DND-41 (cell line): Measurements from ENCODE around the gene ZNF606.
A peak's percentile ranks its signal among the peaks of the same experiment; 100 is the strongest.

Experiments
- ATAC-seq: fragments of 200-7000 bp; cut with Tn5 transposase; 3 replicates; pipeline ENCODE4 v1.9.1; 2021; ENCODE audit warnings: low read depth; ENCODE audit not compliant: insufficient read depth
- DNase-seq: peaks from one replicate; pipeline ENCODE4 v3.0.0-alpha.2; 2020
- H2AFZ ChIP-seq: 2 replicates; pipeline ENCODE4 v1.6.0; 2012; ENCODE audit warnings: low read depth, low read length
- H3K27ac ChIP-seq: 2 replicates; pipeline ENCODE4 v1.5.1; 2012; ENCODE audit warnings: low read length, inconsistent platforms
- H3K27me3 ChIP-seq: fragments of 200-600 bp; sonication (generic); 2 replicates; pipeline ENCODE4 v1.6.0; 2012; ENCODE audit warnings: low read length, mild to moderate bottlenecking, inconsistent platforms; ENCODE audit not compliant: insufficient read depth, poor library complexity
- H3K36me3 ChIP-seq: 2 replicates; pipeline ENCODE4 v1.5.1; 2012; ENCODE audit warnings: low read length, inconsistent platforms; ENCODE audit not compliant: insufficient read depth
- H3K4me1 ChIP-seq: 2 replicates; pipeline ENCODE4 v1.5.1; 2012; ENCODE audit warnings: mild to moderate bottlenecking, low read length; ENCODE audit not compliant: insufficient read depth
- H3K4me2 ChIP-seq: 2 replicates; pipeline ENCODE4 v1.6.0; 2012; ENCODE audit warnings: mild to moderate bottlenecking, moderate library complexity, low read length, inconsistent platforms; ENCODE audit not compliant: insufficient read depth
- H3K4me3 ChIP-seq, 2 experiments: fragments of 200-600 bp in 1 of 2; shearing (Covaris generic) in 1 of 2; 2 replicates each; pipeline ENCODE4 v1.5.1; 2012 to 2016; ENCODE audit warnings: inconsistent platforms in 2 of 2, low read length in 2 of 2, mild to moderate bottlenecking in 2 of 2, low read depth in 1 of 2, moderate library complexity in 1 of 2
- H3K79me2 ChIP-seq: 2 replicates; pipeline ENCODE4 v1.6.0; 2012; ENCODE audit warnings: low read length, inconsistent platforms; ENCODE audit not compliant: insufficient read depth
- H3K9ac ChIP-seq: 2 replicates; pipeline ENCODE4 v1.6.0; 2012; ENCODE audit warnings: low read depth, mild to moderate bottlenecking, inconsistent platforms, low read length, moderate library complexity
- H3K9me3 ChIP-seq: 2 replicates; pipeline ENCODE4 v1.5.1; 2012; ENCODE audit warnings: low read length, moderate library complexity, mild to moderate bottlenecking, inconsistent platforms; ENCODE audit not compliant: insufficient read depth, severe bottlenecking
- H4K20me1 ChIP-seq: 2 replicates; pipeline ENCODE4 v1.6.0; 2012; ENCODE audit warnings: low read length; ENCODE audit not compliant: insufficient read depth
- CTCF ChIP-seq: IDR thresholded peaks from 2 replicates; pipeline ENCODE4 v1.5.1; 2012; ENCODE audit warnings: borderline replicate concordance, low read length, moderate library complexity, mild to moderate bottlenecking; ENCODE audit not compliant: poor library complexity, severe bottlenecking; ENCODE audit errors: extremely low read depth
- EZH2 ChIP-seq: IDR thresholded peaks from 3 replicates; pipeline ENCODE4 v1.6.1; 2012; ENCODE audit warnings: borderline replicate concordance, low read depth, mild to moderate bottlenecking, moderate library complexity, low read length, inconsistent platforms; ENCODE audit not compliant: severe bottlenecking

The ZNF606 gene

GRCh38 chr19:57949702-57950101, 52.9 kb downstream of the ZNF606 start:
- H3K27ac ChIP-seq: no peak overlapping the region
- H3K4me2 ChIP-seq: no peak overlapping the region
- H3K36me3 ChIP-seq: peaks cover 11% of the 10 kb centered on the region
- ATAC-seq: no peak
- peaks cover 8% of the 10 kb centered on the region for H3K9me3 ChIP-seq
- no peaks in the 10 kb centered on the region for H3K27me3 ChIP-seq
- peaks cover 30% of the 10 kb centered on the region for H3K4me1 ChIP-seq
- H3K79me2 ChIP-seq: peaks cover 35% of the 10 kb centered on the region
- DNase-seq: no peak
- H3K9ac ChIP-seq: no peak overlapping the region
- H3K4me3 ChIP-seq: no peak overlapping the region
- TF ChIP-seq EZH2: no peak
- no peak for TF ChIP-seq CTCF
- peaks cover 7% of the 10 kb centered on the region; the same call in 1 of the 2 replicates for H4K20me1 ChIP-seq
- H2AFZ ChIP-seq: no peak overlapping the region

GRCh38 chr19:57949296-57949695, 53.3 kb downstream of the ZNF606 start:
- H3K79me2 ChIP-seq: peaks cover 39% of the 10 kb centered on the region
- TF ChIP-seq EZH2 (no peak), CTCF (no peak)
- H3K9ac ChIP-seq: no peak overlapping the region
- H3K36me3 ChIP-seq: peaks cover 15% of the 10 kb centered on the region
- no peak overlapping the region for H2AFZ ChIP-seq
- H3K27me3 ChIP-seq: no peaks in the 10 kb centered on the region
- no peak for ATAC-seq
- no peak overlapping the region for H3K4me2 ChIP-seq
- peaks cover 30% of the 10 kb centered on the region for H3K4me1 ChIP-seq
- no peak overlapping the region for H3K4me3 ChIP-seq
- peaks cover 8% of the 10 kb centered on the region for H3K9me3 ChIP-seq
- peaks cover 7% of the 10 kb centered on the region; the same call in 1 of the 2 replicates for H4K20me1 ChIP-seq
- DNase-seq: no peak
- H3K27ac ChIP-seq: no peak overlapping the region

GRCh38 chr19:57947419-57948134, 55.0 kb downstream of the ZNF606 start, which contains the start of gene ZNF256:
TSS of gene ZNF256 (minus strand) at chr19:57947706. CDS start at chr19:57947474, 232 bp downstream.
- Histone ChIP-seq H3K79me2 (peaks cover 56% of the 10 kb centered on the region), H3K36me3 (peaks cover 32% of the 10 kb centered on the region), H3K9me3 (peaks cover 9% of the 10 kb centered on the region), H3K27ac (peak within 1 kb of the TSS; percentile 81), H4K20me1 (peaks cover 14% of the 10 kb centered on the region; the same call in 1 of the 2 replicates), H3K4me3 (peak within 1 kb of the TSS; percentile 78 to 85), H3K4me1 (peaks cover 33% of the 10 kb centered on the region), H3K4me2 (peak within 1 kb of the TSS; percentile 93), H3K9ac (peak within 1 kb of the TSS; percentile 77), H3K27me3 (no peaks in the 10 kb centered on the region), H2AFZ (peak within 1 kb of the TSS; percentile 87)
- DNase-seq: peak; percentile 98
- peak; percentile 99 for ATAC-seq
- TF ChIP-seq EZH2: no peak
- peak; percentile 94 for TF ChIP-seq CTCF
